PC-3 (cell line): ENCODE data around the gene RASA4.
"Not testable (repeated sequence)": the region's sequence is repeated elsewhere in the genome, so short reads cannot be mapped to it uniquely, and the experiment has no call there.

ENCODE experiments used
- CTCF ChIP-seq: fragments of 300-600 bp; sonication (generic); conservative IDR thresholded peaks from 2 replicates; pipeline ENCODE4 v1.5.1; 2017; ENCODE audit warnings: antibody characterized with exemption, low read depth, mild to moderate bottlenecking, low read length
- EZH2 ChIP-seq: fragments of 300-600 bp; sonication (generic); IDR thresholded peaks from one replicate; pipeline ENCODE4 v1.6.1; 2017; ENCODE audit warnings: antibody characterized with exemption, mild to moderate bottlenecking, low read length; ENCODE audit not compliant: unreplicated experiment
- EZH2phosphoT487 ChIP-seq: fragments of 300-600 bp; sonication (generic); IDR thresholded peaks from 2 replicates; pipeline ENCODE4 v1.6.1; 2018; ENCODE audit warnings: mild to moderate bottlenecking, antibody characterized with exemption, low read length, borderline replicate concordance

- not testable (repeated sequence) for TF ChIP-seq CTCF, EZH2, EZH2phosphoT487
These were observed 626 bp downstream of the RASA4 start for GRCh38 chr7:102615930-102616329.
